GM12892 (cell line): ENCODE measurements around the gene AMER3.

Source experiments
- POLR2A ChIP-seq: IDR thresholded peaks from 2 replicates; pipeline ENCODE4 v1.6.1; 2011; ENCODE audit warnings: low read depth, low read length, control low read depth
- POLR2AphosphoS5 ChIP-seq: IDR thresholded peaks from 2 replicates; pipeline ENCODE4 v1.6.1; 2011; ENCODE audit warnings: low read depth, low read length, control low read depth

GRCh38 chr2:130785466-130786055 is 30.2 kb downstream of the AMER3 start:
- TF ChIP-seq POLR2A (no peak), POLR2AphosphoS5 (no peak)
